GM10248 (cell line): ENCODE results near the gene HECTD2.
"Not testable (repeated sequence)": the region's sequence is repeated elsewhere in the genome, so short reads cannot be mapped to it uniquely, and the experiment has no call there.

Experiments
- CTCF ChIA-PET: fragments of 300-600 bp; sonication (Branson Sonifier 250); formaldehyde crosslinking; extraction: SDS; loops from one replicate; lab custom pipeline; 2021; ENCODE audit warnings: antibody characterized with exemption; lab: Yijun Ruan, JAX
- POLR2A ChIA-PET: fragments of 350-650 bp; sonication (Branson Sonifier 250); formaldehyde crosslinking; extraction: SDS; loops from one replicate; lab custom pipeline; 2020; ENCODE audit warnings: antibody characterized with exemption; lab: Yijun Ruan, JAX
- DNase-seq: peaks from one replicate; pipeline ENCODE4 v3.0.0; 2012; ENCODE audit errors: extremely low spot score
- CTCF ChIP-seq: IDR thresholded peaks from 2 replicates; pipeline ENCODE4 v1.5.1; 2012; ENCODE audit warnings: mild to moderate bottlenecking, low read depth; ENCODE audit errors: extremely low read depth, missing control alignments, control extremely low read depth

The HECTD2 gene

DNA sequence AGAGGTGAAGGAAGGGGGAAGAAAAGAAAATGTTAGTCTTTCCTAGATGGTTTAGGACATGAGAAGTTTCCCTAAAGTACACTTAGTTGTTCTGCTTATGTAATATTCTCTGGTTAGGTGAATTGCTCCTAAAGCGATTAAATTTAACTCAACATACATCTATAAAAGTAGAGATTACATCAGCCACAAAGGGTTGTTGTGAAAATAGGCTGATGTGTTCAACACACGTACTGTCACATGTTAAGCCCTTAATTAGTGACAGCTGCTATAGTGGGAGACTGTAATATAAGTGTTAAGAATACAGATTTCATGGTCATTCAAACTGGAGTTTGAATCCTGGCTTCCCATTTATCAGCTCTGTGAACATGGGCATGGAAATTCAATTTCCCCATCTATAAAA is 12.8 kb downstream of the HECTD2 start:
- DNase-seq: no peak
- ChIA-PET CTCF (no interaction called here), POLR2A (no interaction called here)
- no peak for TF ChIP-seq CTCF

DNA sequence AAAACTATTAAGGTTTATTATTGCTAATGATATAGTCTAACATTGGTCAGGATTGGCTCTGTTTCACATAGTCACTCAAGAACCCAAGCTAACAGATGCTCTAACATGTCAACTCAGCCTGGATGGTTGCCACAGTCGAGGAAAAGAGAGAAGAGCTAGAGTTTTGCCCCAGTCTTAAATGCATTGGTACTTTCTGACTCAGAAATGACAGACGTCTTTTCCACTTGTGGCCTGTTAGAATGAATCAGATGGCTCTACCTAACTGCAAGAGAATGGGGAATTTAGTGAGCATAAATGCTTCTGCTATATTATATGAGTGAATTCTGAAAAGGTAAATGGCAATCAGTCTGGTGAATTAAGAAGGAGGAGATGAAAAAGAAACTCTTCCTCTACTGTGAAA is 13.9 kb downstream of the HECTD2 start:
- ChIA-PET POLR2A (interaction anchor here (0.6 kb wide), 1 partner anchor 458 kb away, joined by 3 read pairs; no protein-coding TSS in a partner anchor), CTCF (interaction anchor here (0.8 to 1.2 kb wide), 3 partner anchors 8 to 38 kb away, joined by 3 to 4 read pairs (median 3); no protein-coding TSS in a partner anchor)
- no peak for DNase-seq
- no peak for TF ChIP-seq CTCF

GRCh38 chr10:91432175-91432574 is 22.0 kb downstream of the HECTD2 start:
- no peak for TF ChIP-seq CTCF
- DNase-seq: no peak
- ChIA-PET POLR2A (no interaction called here), CTCF (interaction anchor here (0.8 to 1.5 kb wide), 3 partner anchors 8 to 21 kb away, joined by 3 read pairs; no protein-coding TSS in a partner anchor)

DNA sequence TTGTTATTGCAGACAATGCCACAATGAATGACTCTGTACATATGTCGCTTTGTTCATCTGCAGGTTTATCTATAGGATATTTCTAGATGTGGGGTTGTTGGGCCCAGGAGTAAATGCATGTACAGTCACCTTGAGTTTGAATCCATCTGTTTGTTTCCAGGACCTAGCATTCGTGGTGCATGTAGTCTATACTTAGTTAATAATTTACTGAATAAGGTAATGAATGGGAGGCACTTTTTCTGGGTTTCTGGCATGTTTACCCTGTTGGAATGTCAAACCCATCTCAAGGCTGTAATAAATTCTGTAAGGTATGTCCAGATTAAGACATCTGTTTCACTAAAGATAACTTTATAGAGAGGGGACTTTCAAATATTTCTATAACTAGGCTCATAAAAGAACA is 23.5 kb downstream of the HECTD2 start:
- CTCF ChIA-PET: no interaction called here
- DNase-seq: no peak
- TF ChIP-seq CTCF: no peak
- POLR2A ChIA-PET: no interaction called here

DNA sequence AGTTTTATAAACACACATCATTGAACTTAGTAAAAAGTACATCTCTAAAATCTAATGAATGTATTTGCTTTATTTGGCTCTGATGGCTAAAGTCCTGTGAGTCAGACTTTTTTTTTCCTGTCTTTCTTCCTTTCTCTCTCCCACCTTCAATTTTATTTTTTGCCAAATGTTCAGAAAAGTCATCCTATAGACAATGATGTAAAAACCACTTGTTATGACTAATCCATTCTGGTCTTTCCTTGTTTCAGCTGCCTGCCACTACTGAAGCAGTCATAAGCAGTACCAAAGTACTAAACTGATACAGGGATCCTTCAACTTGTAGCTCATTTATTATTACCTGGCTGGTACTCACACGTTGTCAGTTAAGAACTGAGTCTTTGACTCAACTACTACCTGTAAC is 23.9 kb downstream of the HECTD2 start:
- no peak for DNase-seq
- no peak for TF ChIP-seq CTCF
- POLR2A ChIA-PET: no interaction called here
- CTCF ChIA-PET: no interaction called here

GRCh38 chr10:91435241-91435640 is 25.1 kb downstream of the HECTD2 start:
- no peak for DNase-seq
- no peak for TF ChIP-seq CTCF
- ChIA-PET POLR2A (no interaction called here), CTCF (interaction anchor here (1.0 kb wide), 1 partner anchor 79 kb away, joined by 3 read pairs; no protein-coding TSS in a partner anchor)

DNA sequence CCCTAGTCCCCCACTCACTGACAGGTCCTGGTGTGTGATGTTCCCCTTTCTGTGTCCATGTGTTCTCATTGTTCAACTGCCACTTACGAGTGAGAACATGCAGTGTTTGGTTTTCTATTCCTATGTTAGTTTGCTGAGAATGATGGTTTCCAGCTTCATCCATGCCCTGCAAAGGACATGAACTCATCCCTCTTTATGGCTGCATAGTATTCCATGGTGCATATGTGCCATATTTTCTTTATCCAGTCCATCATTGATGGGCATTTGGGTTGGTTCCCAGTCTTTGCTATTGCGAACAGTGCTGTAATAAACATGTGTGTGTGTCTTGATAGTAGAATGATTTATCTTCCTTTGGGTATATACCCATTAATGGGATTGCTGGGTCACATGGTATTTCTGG is 28.1 kb downstream of the HECTD2 start:
- CTCF ChIA-PET, POLR2A ChIA-PET, DNase-seq: not testable (repeated sequence)
